HG02623 (cell line): ENCODE data around the gene PRM3.

Source experiments
- ATAC-seq: cut with Tn5 transposase; IDR thresholded peaks from one replicate; pipeline ENCODE4 v1.9.1; 2021; ENCODE audit warnings: moderate library complexity; ENCODE audit not compliant: unreplicated experiment

The PRM3 gene, protein sequence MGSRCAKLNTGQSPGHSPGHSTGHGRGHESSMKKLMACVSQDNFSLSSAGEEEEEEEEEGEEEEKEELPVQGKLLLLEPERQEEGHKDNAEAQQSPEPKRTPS

DNA sequence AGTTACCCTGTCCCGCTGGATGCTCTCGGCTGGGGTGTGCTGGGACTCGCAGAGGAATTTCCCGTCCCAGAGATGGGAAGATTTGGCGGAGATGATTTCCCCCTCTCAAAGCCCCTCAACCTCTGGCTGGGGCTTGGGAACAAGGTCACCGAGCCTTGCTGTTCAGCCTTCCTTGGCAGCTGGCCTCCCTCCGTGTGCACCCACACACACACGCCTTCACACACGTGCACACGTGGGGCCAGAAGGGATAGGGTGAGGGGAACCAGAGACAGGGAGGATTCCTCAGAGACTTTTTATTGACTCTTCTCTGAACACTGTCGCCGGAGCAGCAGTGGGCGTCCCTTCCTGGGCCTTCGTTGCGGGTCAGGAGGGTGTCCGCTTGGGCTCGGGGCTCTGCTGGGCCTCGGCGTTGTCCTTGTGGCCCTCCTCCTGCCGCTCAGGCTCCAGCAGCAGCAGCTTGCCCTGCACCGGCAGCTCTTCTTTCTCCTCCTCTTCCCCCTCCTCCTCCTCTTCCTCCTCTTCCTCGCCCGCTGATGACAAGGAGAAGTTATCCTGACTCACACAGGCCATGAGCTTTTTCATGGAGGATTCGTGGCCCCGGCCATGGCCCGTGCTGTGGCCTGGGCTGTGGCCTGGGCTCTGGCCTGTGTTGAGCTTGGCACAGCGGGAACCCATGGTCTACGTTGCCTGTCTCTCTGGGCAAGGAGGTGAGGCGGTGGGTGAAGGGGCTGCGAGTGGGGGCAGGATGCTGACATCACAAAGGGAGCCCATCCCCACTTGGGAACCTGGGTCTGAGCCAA lies at the start of gene PRM3:
PRM3 (minus strand) TSS at position 709 of the 800 bp plus-strand sequence; CDS start at position 675, 34 bp downstream.
- no peak for ATAC-seq

DNA sequence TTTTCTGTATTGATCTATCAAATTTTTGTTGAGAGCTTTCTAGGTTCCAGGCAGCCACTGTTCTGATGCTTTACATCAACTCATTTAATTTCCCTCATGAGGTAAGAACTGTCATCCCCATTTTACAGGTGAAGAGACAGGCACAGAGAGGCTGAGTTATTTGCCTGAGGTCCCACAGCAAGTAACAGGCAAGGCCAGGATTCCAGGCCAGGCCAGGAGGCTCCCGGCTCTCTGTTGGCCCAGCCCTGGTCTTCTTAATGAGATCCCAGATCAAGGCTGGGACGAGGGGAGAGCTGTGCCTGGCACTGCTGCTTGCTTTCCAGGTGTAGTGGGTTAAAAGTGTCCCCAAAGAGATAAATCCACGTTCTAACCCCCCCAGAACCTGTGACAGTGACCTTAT lies 49.4 kb upstream of the PRM3 start:
- ATAC-seq = no peak

DNA sequence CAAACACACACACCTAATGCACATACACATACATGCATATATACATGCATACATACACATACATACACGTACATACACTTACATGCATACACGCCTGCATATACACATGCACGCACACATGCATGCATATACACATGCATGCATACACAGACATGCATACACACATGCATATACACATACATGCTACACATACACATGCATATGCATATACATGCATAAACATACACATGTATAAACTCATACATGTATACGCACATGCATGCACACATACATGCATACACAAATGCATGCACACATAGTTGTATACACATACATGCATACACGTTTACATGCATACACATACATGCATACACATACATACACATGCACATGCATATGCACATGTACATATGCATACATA lies 48.2 kb upstream of the PRM3 start:
- ATAC-seq = no peak

DNA sequence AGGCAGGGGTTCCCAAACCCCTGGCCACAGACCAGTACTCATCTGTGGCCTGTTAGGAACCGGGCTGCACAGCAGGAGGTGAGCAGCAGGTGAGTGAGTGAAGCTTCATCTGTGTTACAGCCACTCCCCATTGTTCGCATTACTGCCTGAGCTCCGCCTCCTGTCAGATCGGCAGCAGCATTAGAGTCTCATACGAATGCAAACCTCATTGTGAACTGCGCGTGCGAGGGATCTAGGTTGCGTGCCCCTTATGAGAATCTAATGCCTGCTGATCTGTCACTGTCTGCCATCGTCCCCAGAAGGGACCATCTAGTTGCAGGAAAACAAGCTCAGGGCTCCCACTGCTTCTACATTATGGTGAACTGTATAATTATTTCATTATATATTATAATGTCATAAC lies 46.7 kb upstream of the PRM3 start:
- no peak for ATAC-seq

DNA sequence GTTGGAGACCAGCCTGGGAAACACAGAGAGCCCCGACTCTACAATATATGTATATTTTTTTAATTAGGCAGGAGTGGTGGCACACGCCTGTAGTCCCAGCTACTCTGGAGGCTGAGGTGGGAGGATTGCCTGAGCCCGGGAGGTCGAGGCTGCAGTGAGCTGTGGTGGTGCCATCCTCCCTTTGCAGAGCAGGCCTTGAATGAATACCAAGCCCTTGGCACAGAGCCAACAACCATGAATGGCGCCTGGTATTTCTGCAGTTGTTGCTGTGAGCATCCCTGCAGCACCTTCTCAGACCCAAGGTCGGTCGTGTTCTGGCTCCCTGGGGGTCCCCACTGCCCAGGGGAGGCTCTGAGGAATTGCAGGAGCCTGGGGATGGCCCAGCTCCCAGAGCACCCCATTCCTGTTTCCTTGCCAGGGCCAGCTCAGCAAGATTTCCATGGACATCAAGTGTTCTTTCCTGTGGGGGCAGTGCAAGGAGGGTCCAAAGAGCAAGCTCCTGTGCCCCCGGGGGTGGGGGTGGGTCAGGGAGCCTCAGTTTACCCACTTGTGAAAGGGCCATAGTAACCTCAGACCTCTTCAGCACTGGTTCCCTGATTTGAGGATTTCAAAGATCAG lies 46.2 kb upstream of the PRM3 start:
- ATAC-seq = no peak

DNA sequence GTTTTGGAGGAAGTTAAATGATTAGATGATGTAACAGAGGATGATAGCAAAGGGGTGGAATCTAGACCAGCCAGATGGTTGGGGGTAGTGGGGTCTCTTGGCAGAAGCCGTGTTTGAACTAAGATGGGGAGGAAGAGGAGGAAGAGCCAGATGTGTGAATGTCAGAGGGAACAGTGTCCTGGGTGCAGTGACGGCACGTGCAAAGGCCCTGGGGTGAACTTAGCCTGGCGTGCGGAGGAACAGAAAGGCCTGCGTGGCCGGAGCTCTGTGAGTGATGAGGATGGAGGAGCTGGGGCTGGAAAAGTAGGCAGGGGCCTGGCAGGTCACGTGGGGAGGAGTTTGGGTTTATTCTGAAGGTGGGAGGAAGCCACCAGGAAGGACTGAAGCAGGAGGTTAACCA lies 45.4 kb upstream of the PRM3 start:
- ATAC-seq = no peak

DNA sequence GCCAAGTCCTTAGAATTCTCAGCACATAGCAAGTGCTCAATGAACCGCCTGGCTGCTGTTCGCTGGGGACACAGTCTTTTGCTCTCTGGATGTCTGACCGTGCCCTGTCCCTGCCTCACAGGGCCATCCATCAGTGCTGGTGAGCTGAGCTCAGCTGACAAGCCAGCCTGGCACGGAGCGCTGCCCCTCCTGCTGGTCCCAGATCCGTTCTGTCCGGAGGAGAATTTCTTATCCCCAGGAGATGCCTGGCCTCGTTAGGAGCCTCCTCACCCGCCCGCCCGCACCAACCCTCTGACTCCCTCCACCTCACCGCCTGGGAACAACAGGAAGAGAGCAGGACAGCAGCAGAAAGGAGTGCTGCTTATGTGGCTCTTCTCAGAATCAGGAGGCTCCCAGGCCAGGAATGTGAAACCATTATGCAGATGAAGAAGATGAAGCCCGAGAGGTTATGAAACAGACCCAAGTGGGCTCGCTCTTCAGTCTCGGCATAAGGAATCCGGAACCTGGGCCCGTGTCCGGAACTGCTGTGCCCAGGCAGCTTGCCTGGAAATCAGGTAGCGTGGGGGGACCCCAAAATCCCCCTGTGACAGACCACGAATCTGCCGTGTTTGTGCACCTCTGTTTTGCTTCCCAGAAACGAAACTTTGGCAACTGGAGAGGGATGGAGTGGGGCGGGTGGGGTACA lies 43.0 kb upstream of the PRM3 start:
- ATAC-seq = no peak

DNA sequence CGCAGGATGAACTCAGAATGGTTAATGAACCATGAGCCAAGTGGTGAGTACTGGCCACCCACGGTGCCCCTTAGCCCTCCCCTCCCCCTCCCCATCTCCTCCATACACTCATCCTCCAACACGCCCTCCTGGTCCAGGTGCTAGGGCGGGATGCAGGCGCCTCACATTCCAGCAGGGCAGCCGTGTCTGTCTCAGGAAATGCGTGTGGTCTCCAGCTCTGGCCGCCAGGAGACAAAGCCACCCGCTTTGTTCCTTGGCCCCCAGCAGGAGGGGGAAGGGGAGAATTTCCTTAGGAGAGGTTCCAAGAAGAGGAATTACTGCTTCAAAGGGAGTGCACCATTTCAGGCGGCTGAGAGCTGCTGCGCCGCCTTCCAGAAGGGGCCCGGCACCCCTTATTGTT lies 42.1 kb upstream of the PRM3 start:
- ATAC-seq = no peak

DNA sequence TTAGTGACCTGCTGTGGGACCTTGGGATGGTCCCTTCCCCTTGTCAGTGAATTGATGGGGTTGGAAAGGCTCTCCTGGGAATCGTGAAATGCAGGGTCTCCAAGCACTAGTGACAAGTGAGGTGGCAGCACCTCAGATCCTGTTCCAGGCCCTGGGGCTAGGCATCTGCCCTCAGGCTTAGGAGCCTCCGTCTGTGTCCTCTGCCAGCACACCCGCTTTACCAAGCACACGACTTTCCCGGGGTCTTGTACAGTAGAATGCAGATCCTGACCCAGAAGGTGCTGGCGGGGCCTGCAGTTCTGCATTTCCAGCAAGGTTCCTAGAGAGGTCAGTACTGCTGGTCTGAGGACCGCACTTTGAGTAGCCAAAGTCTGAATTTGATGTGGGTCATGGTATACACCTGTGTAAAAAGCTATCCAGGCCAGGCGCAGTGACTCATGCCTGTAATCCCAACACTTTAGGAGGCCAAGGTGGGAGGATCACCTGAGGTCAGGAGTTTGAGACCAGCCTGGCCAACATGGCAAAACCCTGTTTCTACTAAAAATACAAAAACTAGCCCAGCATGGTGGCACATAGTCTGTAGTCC lies 41.0 kb upstream of the PRM3 start:
- no peak for ATAC-seq

DNA sequence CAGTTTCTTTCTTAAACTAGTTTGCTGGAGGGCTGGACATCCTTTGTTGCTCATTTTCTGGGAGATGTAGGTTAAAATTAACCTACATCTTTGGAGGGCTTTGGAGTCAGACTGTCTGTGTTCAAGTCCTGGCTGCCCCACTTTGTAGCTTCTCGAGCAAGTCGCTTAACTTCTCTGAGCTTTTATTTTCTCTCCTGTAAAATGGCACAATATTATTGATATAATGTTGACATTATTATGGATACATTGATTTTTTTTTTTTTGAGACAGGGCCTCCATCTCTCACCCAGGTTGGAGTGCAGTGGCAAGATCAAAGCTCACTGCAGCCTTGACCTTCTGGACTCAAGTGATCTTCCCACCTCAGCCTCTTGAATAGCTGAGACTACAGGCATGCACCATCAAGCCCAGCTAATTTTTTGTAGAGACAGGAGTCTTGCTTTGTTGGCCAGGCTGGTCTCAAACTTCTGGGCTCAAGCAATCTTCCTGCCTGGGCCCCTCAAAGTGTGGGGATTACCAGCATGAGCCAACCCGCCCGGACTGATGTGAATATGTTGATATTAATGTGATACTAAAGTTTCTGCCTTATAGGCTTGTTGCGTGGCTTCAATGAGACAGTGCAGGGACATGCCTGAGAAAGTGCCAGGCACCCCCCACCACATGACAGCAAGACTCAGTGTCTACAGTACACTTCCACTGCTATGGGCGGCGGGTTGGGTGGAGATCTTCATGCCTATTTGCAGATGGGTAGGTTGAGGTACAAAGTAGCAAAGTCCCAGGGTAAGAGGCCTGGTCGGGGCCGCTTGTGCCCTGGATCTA lies 40.3 kb upstream of the PRM3 start:
- ATAC-seq = no peak

DNA sequence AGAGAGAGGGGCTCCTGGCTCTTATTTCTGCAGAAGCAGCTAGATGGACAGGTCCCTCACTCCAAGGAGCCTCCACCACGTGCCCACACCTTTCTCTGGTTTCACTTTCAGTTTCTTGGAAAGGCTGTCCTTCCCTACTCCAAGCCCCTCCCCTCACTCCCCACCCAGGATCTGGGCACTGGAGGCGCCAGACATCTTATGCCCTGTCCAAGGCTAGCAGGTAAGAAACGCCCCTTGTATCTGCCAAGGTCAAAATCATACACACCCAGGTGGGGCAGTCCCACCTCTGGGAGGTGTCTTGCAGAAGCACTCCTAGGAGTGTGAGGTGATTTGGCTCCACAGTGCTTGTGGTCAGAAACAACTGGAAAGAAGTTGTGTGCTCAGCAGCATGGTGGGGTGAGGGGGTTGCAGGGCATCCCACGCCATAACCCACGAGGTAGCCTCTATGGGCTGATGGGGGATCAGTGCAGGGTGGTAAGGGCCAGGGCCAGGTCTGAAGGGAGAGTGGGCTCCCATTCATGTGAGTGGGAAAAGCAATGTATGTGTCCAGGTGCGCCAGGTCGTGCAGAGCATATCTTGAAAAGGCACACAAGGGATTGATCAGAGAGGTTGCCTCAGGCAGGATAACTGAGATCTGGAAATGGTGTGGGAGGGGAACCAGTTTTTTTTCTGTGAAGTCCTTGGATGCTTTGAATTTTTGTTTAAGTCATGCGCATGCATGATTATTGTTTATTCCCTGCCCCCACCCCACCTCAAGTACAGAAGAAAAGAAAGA lies 39.5 kb upstream of the PRM3 start:
- ATAC-seq = no peak

DNA sequence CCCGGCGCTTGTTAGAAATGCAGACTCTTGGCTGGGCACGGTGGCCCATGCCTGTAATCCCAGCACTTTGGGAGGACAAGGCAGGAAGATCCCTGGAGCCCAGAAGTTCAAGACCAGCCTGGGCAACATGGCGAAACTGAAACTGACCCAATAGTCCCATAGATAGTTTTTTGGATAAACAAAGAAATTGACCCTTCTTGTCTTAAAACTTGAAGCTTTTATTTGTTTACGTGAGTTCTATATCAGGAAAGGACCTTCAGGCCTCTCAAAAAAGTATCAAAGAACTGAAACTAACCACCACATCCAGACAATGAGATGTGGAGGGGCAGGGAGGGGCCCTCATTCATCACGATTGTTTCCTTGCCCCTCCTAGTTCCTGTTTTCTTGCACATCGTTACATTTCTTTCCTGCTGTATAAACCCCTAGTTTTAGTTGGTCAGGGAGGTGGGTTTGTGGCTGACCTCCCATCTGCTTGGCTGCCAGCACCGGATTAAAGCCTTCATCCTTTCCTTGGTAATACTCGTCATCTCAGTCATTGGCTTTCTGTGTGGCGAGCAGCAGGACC lies 37.6 kb upstream of the PRM3 start:
- ATAC-seq = no peak

DNA sequence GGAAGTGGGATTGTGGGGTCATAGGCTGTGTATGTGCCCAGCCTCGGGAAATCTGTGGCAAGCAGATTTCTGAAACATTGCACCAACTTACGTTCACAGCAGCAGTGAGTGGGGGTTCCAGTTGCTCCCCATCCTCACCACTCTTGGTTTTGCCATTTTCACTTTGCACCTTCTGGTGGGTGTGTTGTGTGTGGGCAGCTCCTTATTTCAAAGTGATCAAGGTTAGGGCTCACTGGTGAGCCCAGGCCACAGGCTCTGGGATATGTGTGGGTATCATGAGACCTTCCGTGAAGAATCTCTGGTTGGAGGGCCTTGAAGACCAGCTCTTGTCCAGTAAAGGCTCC lies 37.2 kb upstream of the PRM3 start:
- no peak for ATAC-seq

DNA sequence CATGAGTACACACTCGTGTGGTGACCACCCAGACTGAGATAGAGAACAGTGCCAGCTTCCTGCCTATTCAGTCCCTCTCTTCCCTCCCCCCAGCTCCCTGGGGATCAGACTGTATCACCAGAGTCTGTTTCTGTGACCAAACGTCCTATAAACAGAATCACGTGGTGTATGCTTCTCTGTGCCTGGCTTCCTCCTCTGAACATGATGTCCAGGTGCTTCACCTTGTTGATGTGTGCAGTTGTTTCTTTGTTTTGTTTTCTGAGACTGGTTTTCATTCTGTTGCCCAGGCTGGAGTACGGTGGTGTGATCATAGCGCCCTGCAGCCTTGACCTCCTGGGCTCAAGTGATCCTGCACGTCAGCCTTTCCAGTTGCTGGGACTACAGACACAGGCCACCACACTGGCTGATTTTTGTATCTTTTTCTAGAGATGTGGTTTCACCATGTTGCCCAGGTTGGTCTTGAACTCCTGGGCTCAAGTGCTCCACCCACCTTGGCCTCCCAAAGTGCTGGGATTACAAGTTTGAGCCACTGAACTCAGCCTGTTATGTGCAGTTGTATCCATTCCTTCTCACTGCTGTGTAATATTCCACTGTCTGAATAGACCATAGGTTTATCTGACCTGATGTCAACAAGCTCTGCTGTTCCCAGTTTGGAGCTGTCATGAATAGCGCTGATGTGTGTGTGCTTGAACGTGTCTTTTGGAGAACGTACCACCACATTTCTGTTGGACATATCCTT lies 36.6 kb upstream of the PRM3 start:
- ATAC-seq = no peak

DNA sequence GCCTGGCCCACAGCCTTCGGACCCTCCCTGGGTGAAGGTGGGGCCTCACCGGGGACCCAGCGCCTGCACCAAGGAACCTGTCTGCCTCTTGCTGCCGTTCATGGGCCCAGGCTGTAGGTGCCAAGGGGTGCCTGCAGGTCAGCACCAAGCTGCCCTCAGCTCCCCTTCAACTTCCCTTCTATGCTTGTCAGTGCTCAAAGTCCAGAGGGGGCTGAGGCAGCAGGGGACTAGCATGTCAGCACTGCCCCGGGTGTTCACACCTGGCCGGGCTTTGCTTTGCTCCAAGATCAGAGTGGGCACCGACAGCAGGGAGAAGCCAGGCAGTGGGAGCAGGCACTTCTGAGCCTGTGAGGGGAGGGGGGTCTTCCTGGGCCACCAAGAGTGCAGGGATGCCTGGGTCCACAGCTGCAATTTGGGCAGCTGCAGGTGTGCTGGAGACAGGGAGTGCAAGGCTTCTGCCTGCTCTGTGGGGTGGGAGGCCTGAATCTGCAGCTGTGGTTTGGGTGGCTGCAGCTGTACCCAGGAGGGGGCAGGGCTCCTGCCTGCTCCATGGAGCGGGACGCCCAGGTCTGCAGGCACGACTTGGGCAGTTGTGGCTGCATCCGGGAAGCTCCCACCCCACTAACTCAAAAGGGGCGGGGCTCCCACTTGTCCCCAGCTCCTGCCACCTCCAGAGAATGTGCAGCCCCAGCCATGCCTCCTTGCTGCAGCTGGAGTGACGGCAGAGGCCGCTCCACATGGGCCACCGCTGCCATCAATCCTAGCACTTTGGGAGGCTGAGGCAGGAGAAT lies 35.3 kb upstream of the PRM3 start:
- ATAC-seq = no peak

DNA sequence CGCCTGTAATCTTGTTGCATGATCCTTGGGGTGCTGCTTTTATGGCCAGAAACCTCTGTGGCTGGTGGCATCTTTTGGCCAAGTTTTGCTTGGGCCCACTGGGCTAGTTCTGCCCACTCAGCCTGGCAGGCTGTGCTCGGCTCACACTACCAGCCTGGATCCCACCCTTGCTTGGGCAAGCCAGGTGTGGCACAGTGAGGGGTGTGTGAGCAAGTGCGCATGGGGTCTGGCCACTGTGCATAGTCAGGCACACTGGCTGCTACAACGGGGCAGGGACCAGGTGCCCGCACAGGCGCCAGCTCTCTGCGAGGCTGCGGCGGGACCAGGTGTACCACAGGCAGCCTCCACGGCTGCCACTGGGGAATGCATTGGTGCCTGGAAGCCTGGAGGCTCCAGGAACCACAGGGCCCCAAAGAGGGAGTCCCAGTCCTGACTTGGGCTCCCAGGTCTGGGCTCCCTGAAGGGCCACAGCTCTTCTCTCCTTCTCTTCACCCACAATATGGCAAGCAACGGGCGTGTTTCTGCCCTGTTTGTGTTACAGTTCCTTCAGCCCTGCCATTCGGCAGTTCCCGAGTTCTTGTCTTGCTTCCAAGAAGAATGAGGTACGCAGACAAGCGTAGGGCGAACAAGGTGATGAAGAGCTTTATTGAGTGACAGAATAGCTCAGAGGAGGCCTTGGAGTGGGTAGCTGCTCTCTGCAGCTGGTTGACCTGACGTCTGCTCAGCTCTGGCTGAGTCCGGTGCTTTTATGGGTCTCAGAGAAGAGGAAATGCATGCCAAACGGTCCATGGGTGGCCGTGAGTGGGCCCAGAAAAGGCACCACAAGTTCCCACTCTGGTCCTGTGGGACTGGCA lies 34.4 kb upstream of the PRM3 start:
- no peak for ATAC-seq

DNA sequence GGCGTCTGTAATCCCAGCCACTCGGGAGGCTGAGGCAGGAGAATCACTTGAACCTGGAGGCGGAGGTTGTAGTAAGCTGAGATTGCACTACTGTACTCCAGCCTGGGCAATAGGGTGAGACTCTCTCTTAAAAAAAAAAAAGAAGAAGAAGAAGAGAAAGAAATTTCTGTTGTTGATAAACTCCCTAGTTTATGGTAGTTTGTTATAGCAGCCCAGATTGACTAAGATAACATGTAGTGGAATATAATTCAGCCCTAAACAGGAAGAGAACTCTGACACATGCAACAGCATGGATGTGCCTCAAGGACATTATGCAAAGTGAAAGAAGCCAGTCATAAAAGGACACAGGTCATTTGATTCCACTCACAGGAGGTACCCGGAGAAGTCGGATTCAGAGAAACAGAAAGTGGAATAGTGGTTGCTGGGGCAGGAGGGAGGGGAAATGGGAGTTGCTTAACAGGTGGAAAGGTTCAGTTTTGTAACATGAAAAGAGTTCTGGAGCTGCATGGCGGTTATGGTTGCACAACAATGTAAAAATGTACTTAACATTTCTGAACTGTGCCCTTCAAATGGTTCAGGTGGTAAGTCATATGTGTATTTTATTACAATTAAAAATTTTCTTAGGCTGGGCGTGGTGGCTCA lies 33.7 kb upstream of the PRM3 start:
- no peak for ATAC-seq
